Lower leg skin (tissue), 3 donors: Measurements from ENCODE around the gene ZNF135.

ENCODE experiments used
- CTCF ChIP-seq, 3 donors: fragments of 450-650 bp; IDR thresholded peaks; one replicate each; pipeline ENCODE4 v1.5.1; 2016; ENCODE audit warnings: antibody characterized with exemption in 3 of 3, mild to moderate bottlenecking in 3 of 3, moderate library complexity in 2 of 3
- POLR2A ChIP-seq, 2 donors: fragments of 450-650 bp; IDR thresholded peaks; one replicate each; pipeline ENCODE4 v1.6.1; 2016 to 2017; ENCODE audit warnings: antibody characterized with exemption in 2 of 2, mild to moderate bottlenecking in 1 of 2, moderate library complexity in 1 of 2

- no peak for TF ChIP-seq POLR2A (IDR thresholded peaks at IDR 0.05)
- TF ChIP-seq CTCF (IDR thresholded peaks at IDR 0.05), result no peak
Measured at GRCh38 chr19:58089846-58090245, 30.8 kb downstream of the ZNF135 start.
